Stomach smooth muscle (tissue), 2 donors: ENCODE measurements around the gene CHTF8.

Experiments
- H3K27ac ChIP-seq: one replicate; pipeline ENCODE4 v1.7.0; 2013; ENCODE audit warnings: mild to moderate bottlenecking, low read length, inconsistent platforms
- H3K27me3 ChIP-seq, 2 donors: one replicate each; pipeline ENCODE4 v1.7.0; 2013; ENCODE audit warnings: low read length in 2 of 2; ENCODE audit not compliant: insufficient read depth in 2 of 2, control insufficient read depth in 1 of 2
- H3K36me3 ChIP-seq, 2 donors: one replicate each; pipeline ENCODE4 v1.7.0; 2013; ENCODE audit warnings: low read length in 2 of 2; ENCODE audit not compliant: control insufficient read depth in 2 of 2, insufficient read depth in 2 of 2
- H3K4me1 ChIP-seq: one replicate; pipeline ENCODE4 v1.7.0; 2013; ENCODE audit warnings: low read length; ENCODE audit not compliant: control insufficient read depth, insufficient read depth
- H3K4me3 ChIP-seq, 2 donors: one replicate each; pipeline ENCODE4 v1.7.0; 2013; ENCODE audit warnings: low read length in 2 of 2
- H3K9ac ChIP-seq, 2 donors: one replicate each; pipeline ENCODE4 v1.7.0; 2013; ENCODE audit warnings: low read length in 2 of 2, mild to moderate bottlenecking in 1 of 2
- H3K9me3 ChIP-seq, 2 donors: one replicate each; pipeline ENCODE4 v1.7.0; 2013; ENCODE audit warnings: low read length in 2 of 2; ENCODE audit not compliant: control insufficient read depth in 2 of 2
- donor health status: healthy.
- donor health status: Pancreatic carcinoma.

Gene CHTF8, protein sequence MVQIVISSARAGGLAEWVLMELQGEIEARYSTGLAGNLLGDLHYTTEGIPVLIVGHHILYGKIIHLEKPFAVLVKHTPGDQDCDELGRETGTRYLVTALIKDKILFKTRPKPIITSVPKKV

GRCh38 chr16:69132424-69133252, at the start of gene CHTF8, which contains the start of gene UTP4:
TSS of gene CHTF8 (minus strand) at chr16:69132588. CDS start at chr16:69121458, 11,130 bp downstream.
TSS of gene UTP4 (plus strand) at chr16:69132649. CDS start at chr16:69133460, 811 bp downstream.
- H3K9ac ChIP-seq: peak within 1 kb of the TSS; percentile 89
- no peaks in the 10 kb centered on the region for H3K9me3 ChIP-seq
- H3K4me1 ChIP-seq: peaks cover 2% of the 10 kb centered on the region
- peaks cover under 1 to 8% of the 10 kb centered on the region in 2 donors for H3K36me3 ChIP-seq
- H3K4me3 ChIP-seq: peak within 1 kb of the TSS; percentile 91 to 93
- H3K27me3 ChIP-seq: no peaks in the 10 kb centered on the region
- peak within 1 kb of the TSS; percentile 73 for H3K27ac ChIP-seq

DNA sequence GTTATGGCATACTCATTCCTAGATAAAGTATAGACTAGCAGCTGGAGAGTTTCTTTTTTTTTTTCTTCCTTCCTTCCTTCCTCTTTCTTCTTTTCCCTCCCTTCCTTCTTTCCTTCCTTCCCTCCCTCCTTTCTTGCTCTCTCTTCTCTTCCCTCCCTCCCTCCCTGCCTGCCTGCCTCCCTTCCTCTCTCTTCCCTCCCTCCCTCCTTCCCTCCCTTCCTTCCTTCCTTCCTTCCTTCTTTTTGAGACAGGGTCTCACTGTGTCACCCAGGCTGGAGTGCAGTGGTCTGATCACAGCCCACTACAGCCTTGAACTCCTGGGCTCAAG, 47.6 kb upstream of the CHTF8 start:
- H3K9ac ChIP-seq: no peak overlapping the region
- H3K27ac ChIP-seq: peak overlapping the region; percentile 31
- H3K9me3 ChIP-seq: no peaks in the 10 kb centered on the region
- peaks cover 8% of the 10 kb centered on the region for H3K4me1 ChIP-seq
- no peaks in the 10 kb centered on the region for H3K36me3 ChIP-seq
- H3K4me3 ChIP-seq: no peak overlapping the region
- no peaks in the 10 kb centered on the region for H3K27me3 ChIP-seq

- no peaks in the 10 kb centered on the region for H3K27me3 ChIP-seq
- H3K4me1 ChIP-seq: peaks cover 8% of the 10 kb centered on the region
- no peaks in the 10 kb centered on the region for H3K9me3 ChIP-seq
- H3K4me3 ChIP-seq: no peak overlapping the region
- H3K27ac ChIP-seq: peak overlapping the region; percentile 31
- H3K9ac ChIP-seq: no peak overlapping the region
- no peaks in the 10 kb centered on the region for H3K36me3 ChIP-seq
Measured at GRCh38 chr16:69179328-69180010, 47.1 kb upstream of the CHTF8 start.

DNA sequence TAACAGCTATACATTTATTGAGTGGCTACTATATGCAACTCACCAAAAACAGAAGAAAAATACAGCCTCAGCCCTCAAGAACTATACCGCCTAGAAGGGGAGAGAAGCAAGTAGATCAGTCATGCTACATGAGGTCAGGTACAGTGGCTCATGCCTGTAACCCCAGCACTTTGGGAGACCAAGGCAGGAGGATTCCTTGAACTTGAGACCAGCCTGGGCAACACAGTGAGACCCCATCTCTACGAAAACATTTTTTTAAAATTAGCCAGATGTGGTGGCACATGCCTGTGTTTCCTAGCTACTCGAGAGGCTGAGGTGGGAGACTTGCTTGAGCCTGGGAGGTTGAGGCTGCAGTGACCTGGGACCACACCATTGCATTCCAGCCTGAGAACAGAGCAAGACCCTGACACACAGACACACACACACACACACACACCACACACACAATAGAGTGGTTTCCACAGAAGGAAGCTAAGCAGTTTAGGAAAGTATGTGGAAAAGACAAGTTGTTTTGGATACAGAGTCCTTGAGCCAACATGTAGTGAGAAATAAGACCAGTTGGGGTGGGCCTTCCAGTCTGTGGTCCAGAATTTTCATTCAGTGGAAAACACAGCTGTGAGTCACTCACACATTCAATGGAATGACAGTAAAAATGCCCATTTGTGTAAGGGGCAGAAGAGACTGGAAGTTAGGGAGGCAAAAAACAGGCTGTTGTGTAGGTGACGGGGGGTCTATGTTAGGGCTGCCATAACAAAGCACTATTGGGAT, 43.8 kb upstream of the CHTF8 start:
- no peak overlapping the region for H3K4me3 ChIP-seq
- no peaks in the 10 kb centered on the region for H3K27me3 ChIP-seq
- no peaks in the 10 kb centered on the region for H3K9me3 ChIP-seq
- no peak overlapping the region for H3K9ac ChIP-seq
- H3K36me3 ChIP-seq: no peaks in the 10 kb centered on the region
- H3K4me1 ChIP-seq: peaks cover 8% of the 10 kb centered on the region
- no peak overlapping the region for H3K27ac ChIP-seq

GRCh38 chr16:69171325-69172084, 39.1 kb upstream of the CHTF8 start:
- peak overlapping the region; percentile 8 for H3K27ac ChIP-seq
- no peaks in the 10 kb centered on the region for H3K4me1 ChIP-seq
- H3K36me3 ChIP-seq: peaks cover 18% of the 10 kb centered on the region in 2 donors
- H3K4me3 ChIP-seq: no peak overlapping the region
- no peaks in the 10 kb centered on the region for H3K9me3 ChIP-seq
- no peaks in the 10 kb centered on the region for H3K27me3 ChIP-seq
- H3K9ac ChIP-seq: no peak overlapping the region

DNA sequence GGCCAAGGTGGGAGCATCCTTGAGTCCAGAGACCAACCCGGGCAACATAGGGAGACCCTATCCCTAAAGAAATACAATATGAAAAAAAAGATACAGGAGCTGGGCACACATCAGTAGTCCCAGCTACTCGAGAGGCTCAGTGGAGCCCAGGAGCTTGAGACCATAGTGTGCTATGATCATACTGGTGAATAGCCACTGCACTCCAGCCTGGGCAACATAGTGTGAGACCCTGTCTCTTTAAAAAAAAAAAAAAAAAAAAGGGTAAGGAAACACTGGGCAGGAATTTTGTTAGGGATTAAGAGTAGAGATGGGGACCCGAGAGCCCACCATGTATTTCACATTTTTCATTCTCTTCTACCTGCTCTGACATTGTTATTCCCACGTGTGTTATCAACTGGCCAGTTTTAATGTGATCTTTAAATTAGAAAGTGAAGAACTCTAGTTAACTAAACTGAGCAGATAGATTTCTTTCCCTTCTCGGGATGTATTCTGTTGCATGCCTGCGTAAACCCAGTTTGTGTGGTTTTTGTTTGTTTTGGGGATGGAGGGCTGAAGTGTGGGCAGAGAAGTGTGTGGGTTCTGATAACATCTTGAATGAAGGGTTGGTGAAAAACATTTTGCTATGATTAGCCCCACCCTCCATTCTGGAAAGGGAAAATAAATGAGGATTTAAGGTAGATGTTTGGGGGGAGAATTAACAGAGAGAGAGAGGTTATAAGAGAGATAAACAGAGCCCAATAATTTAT, 37.4 kb upstream of the CHTF8 start:
- H3K27me3 ChIP-seq: no peaks in the 10 kb centered on the region
- H3K9me3 ChIP-seq: no peaks in the 10 kb centered on the region
- H3K9ac ChIP-seq: no peak overlapping the region
- no peaks in the 10 kb centered on the region for H3K4me1 ChIP-seq
- H3K27ac ChIP-seq: no peak overlapping the region
- no peak overlapping the region for H3K4me3 ChIP-seq
- peaks cover 26 to 31% of the 10 kb centered on the region in 2 donors for H3K36me3 ChIP-seq

DNA sequence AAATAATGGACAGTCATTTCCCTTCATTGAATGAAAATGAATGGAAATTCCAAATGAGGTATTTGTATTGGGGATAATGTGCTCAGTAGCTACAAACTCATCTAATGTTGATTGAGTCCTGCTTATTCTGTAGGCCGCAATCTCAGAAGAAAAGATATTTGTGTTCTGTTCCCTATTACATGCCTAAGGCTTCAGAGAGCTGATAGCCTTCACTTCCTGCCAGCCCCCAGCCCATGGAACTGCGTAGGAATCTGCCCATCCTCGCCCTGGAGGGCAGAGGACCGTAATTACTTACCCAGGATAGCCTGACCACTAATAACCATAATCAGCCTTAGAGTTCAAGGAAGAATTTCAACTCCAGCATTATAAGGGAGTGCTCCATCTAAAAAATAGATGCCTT, 36.7 kb upstream of the CHTF8 start:
- Histone ChIP-seq H3K36me3 (peaks cover 30 to 31% of the 10 kb centered on the region in 2 donors), H3K4me1 (no peaks in the 10 kb centered on the region), H3K9me3 (no peaks in the 10 kb centered on the region), H3K4me3 (no peak overlapping the region), H3K9ac (no peak overlapping the region), H3K27me3 (no peaks in the 10 kb centered on the region), H3K27ac (no peak overlapping the region)

- peaks cover 34 to 37% of the 10 kb centered on the region in 2 donors for H3K36me3 ChIP-seq
- no peak overlapping the region for H3K9ac ChIP-seq
- H3K27ac ChIP-seq: no peak overlapping the region
- H3K27me3 ChIP-seq: no peaks in the 10 kb centered on the region
- no peak overlapping the region for H3K4me3 ChIP-seq
- H3K4me1 ChIP-seq: no peaks in the 10 kb centered on the region
- H3K9me3 ChIP-seq: no peaks in the 10 kb centered on the region
Measured at GRCh38 chr16:69166946-69167930, 34.9 kb upstream of the CHTF8 start.
